Thyroid gland (tissue), 4 donors: Measurements from ENCODE around the gene AP3B1.

ENCODE experiments used
- CTCF ChIP-seq, 6 experiments: fragments of 200-600 bp in 3 of 6; fragments of 450-650 bp in 3 of 6; sonication (generic) in 3 of 6; IDR thresholded peaks; one replicate each; pipeline ENCODE4 v1.5.1; 2016 to 2019; ENCODE audit warnings: antibody characterized with exemption in 6 of 6, mild to moderate bottlenecking in 2 of 6, inconsistent platforms in 1 of 6, moderate library complexity in 1 of 6
- POLR2A ChIP-seq, 2 donors: fragments of 450-650 bp; IDR thresholded peaks; one replicate each; pipeline ENCODE4 v1.6.1; 2017; ENCODE audit warnings: antibody characterized with exemption in 2 of 2, mild to moderate bottlenecking in 2 of 2, moderate library complexity in 1 of 2

- peak in 4 of 6 experiments; percentile 33 to 71 (median 59) for TF ChIP-seq CTCF (IDR thresholded peaks at IDR 0.05)
- no peak for TF ChIP-seq POLR2A (IDR thresholded peaks at IDR 0.05)
Measured at GRCh38 chr5:78320401-78320800, 25.9 kb upstream of the AP3B1 start.
